ENCODE results near the gene JMJD7.

GRCh38 chr15:41848631-41849030, 20.7 kb downstream of the JMJD7 start:
- TF ChIP-seq CTCF (conservative IDR thresholded peaks at IDR 0.05) (no peak), EZH2 (IDR thresholded peaks at IDR 0.05; ENCODE audit: low read depth) (no peak)
